GM12878 (cell line): ENCODE results near the gene MAPK8IP3. TPM values are rescaled to one million over a fixed set of nuclear protein-coding genes. Genes with fewer than 3 reads are reported as not detected.

Source experiments
- ATAC-seq: fragments of 200-7000 bp; cut with Tn5 transposase; 3 replicates; pipeline ENCODE4 v1.9.1; 2020; ENCODE audit warnings: mild to moderate bottlenecking, moderate library complexity
- BruUV-seq: library from RNA; stranded (reverse); fragments of 400-500 nt; replicated peaks from 2 replicates; lab custom pipeline; 2021; lab: Mats Ljungman, UMichigan
- CTCF ChIA-PET: fragments of 300-600 bp; sonication (Branson Sonifier 250); formaldehyde crosslinking; extraction: SDS; loops from one replicate; lab custom pipeline; 2021; ENCODE audit warnings: inconsistent platforms; lab: Yijun Ruan, JAX
- POLR2A ChIA-PET: fragments of 350-600 bp; formaldehyde crosslinking; extraction: SDS; loops from one replicate; lab custom pipeline; 2021; ENCODE audit warnings: inconsistent platforms; lab: Charles Lee
- RAD21 ChIA-PET: fragments of 300-600 bp; sonication (Branson Sonifier 250); formaldehyde crosslinking; loops from one replicate; lab custom pipeline; 2023; ENCODE audit warnings: antibody characterized with exemption; ENCODE audit not compliant: unreplicated experiment; lab: Charles Lee
- SMC1A ChIA-PET: fragments of 300-600 bp; sonication (Branson Sonifier 250); formaldehyde crosslinking; loops from one replicate; lab custom pipeline; 2023; ENCODE audit not compliant: unreplicated experiment, uncharacterized antibody; lab: Charles Lee
- DNase-seq: peaks from one replicate; pipeline ENCODE4 v3.0.0-alpha.2; 2011; ENCODE audit warnings: low read depth, low spot score
- FAIRE-seq: peaks from 3 replicates; lab custom pipeline; 2011; peaks lifted over from hg19 to GRCh38; lab: Jason Lieb, UNC
- H2AFZ ChIP-seq: 2 replicates; pipeline ENCODE4 v1.6.0; 2011; ENCODE audit warnings: low read depth, low read length, control low read depth; ENCODE audit not compliant: control insufficient read depth
- H3K27ac ChIP-seq: 2 replicates; pipeline ENCODE4 v1.5.1; 2011; ENCODE audit warnings: control low read depth; ENCODE audit not compliant: control insufficient read depth, insufficient read depth
- H3K27me3 ChIP-seq, 2 experiments: replicated peaks in 1 of 2; 2 replicates each; pipeline versions ENCODE4 v1.6.0 to v1.6.1; 2011; ENCODE audit warnings: low read length in 1 of 2; ENCODE audit not compliant: control insufficient read depth in 2 of 2, insufficient read depth in 2 of 2
- H3K36me3 ChIP-seq, 2 experiments: 2 replicates each; pipeline ENCODE4 v1.5.1; 2011; ENCODE audit warnings: low read length in 1 of 2; ENCODE audit not compliant: control insufficient read depth in 2 of 2, insufficient read depth in 2 of 2
- H3K4me1 ChIP-seq: 2 replicates; pipeline ENCODE4 v1.6.1; 2011; ENCODE audit warnings: mild to moderate bottlenecking, low read length, moderate library complexity, mixed read lengths; ENCODE audit not compliant: control insufficient read depth, insufficient read depth
- H3K4me2 ChIP-seq: 2 replicates; pipeline ENCODE4 v1.6.0; 2011; ENCODE audit warnings: control low read depth; ENCODE audit not compliant: control insufficient read depth, insufficient read depth
- H3K4me3 ChIP-seq: fragments of 200-600 bp; sonication (generic); 2 replicates; pipeline ENCODE4 v1.5.1; 2016
- H3K79me2 ChIP-seq: 2 replicates; pipeline ENCODE4 v1.6.0; 2011; ENCODE audit warnings: low read length; ENCODE audit not compliant: control insufficient read depth, insufficient read depth
- H3K9ac ChIP-seq: 2 replicates; pipeline ENCODE4 v1.8.0; 2011; ENCODE audit warnings: low read length, control low read depth, mixed read lengths; ENCODE audit not compliant: control insufficient read depth, insufficient read depth
- H3K9me3 ChIP-seq: replicated peaks from 3 replicates; pipeline ENCODE4 v1.5.1; 2011; ENCODE audit warnings: mild to moderate bottlenecking, low read length; ENCODE audit not compliant: control insufficient read depth, insufficient read depth
- H4K20me1 ChIP-seq: 2 replicates; pipeline ENCODE4 v1.6.0; 2011; ENCODE audit not compliant: control insufficient read depth, insufficient read depth
- BCL11A ChIP-seq: IDR thresholded peaks from 2 replicates; pipeline ENCODE4 v1.6.1; 2011; ENCODE audit warnings: low read depth, low read length
- BRCA1 ChIP-seq: IDR thresholded peaks from 2 replicates; pipeline ENCODE4 v1.6.1; 2011; ENCODE audit warnings: low read depth, low read length, improper control_type of control experiment
- FOXK2 ChIP-seq: fragments of 450-650 bp; IDR thresholded peaks from 2 replicates; pipeline ENCODE4 v1.6.1; 2017; ENCODE audit warnings: mild to moderate bottlenecking, moderate library complexity
- KLF5 ChIP-seq: fragments of 450-650 bp; IDR thresholded peaks from 2 replicates; pipeline ENCODE4 v1.6.1; 2014; ENCODE audit warnings: mild to moderate bottlenecking; ENCODE audit not compliant: partially characterized antibody
- YBX1 ChIP-seq: fragments of 450-650 bp; IDR thresholded peaks from 2 replicates; pipeline ENCODE4 v1.6.1; 2016; ENCODE audit warnings: antibody characterized with exemption
- WGBS: methylation state at CpG from one replicate; pipeline ENCODE4 v1.1.6; 2016; ENCODE audit warnings: low lambda C conversion rate; ENCODE audit not compliant: insufficient replicate concordance, insufficient coverage; ENCODE audit errors: missing lambda C conversion rate; 5-methylcytosine and 5-hydroxymethylcytosine counted together
- in situ Hi-C: fragments of 300-500 bp; cut with MboI; formaldehyde crosslinking; loops from 9 replicates; pipeline ENCODE4 v1.14.3; 2018; ENCODE audit warnings: mixed read lengths
- intact Hi-C: fragments of 100-400 bp; cut with micrococcal nuclease; formaldehyde crosslinking; loops from one replicate; pipeline ENCODE4 v1.14.2; 2022; ENCODE audit not compliant: unreplicated experiment
- polyA plus RNA-seq, 11 experiments: library from polyadenylated mRNA; depleted of rRNA in 4 of 11; unstranded in 6 of 11; stranded (reverse) in 5 of 11; fragments of >200 nt; fragmentation: Nextera tagmentation in 4 of 11; fragmentation: Illumina TruSeq in 1 of 11; extraction: Ambion mirVana in 4 of 11; extraction: Trizol in 1 of 11; gene quantifications; 1 replicate in 1 of 11; 2 replicates in 10 of 11; pipeline versions ENCODE4 v1.2.1 to v1.2.3, GENCODE V29; 2011 to 2016; ENCODE audit warnings: inconsistent platforms in 2 of 11, missing spikeins in 2 of 11, low read depth in 1 of 11
- total RNA-seq, 4 experiments: library from RNA; depleted of rRNA in 3 of 4; stranded (reverse); fragments of >200 nt in 3 of 4; fragmentation: Illumina TruSeq in 1 of 4; extraction: Trizol in 1 of 4; gene quantifications; 2 replicates each; pipeline versions ENCODE4 v1.2.1 to v1.2.3, GENCODE V29; 2013 to 2021
- TF ChIP-seq, protein P1 (sequence below): fragments of 150-350 bp; IDR thresholded peaks from 2 replicates; pipeline ENCODE4 v1.6.1; 2016; ENCODE audit warnings: low read depth, low read length
- TF ChIP-seq, protein P2 (sequence below), 3 experiments: IDR thresholded peaks in 2 of 3; conservative IDR thresholded peaks in 1 of 3; 2 replicates each; pipeline ENCODE4 v1.5.1; 2011; ENCODE audit warnings: low read depth in 3 of 3, low read length in 3 of 3, mild to moderate bottlenecking in 3 of 3, control low read depth in 2 of 3, moderate library complexity in 2 of 3, inconsistent platforms in 1 of 3, mixed read lengths in 1 of 3; ENCODE audit not compliant: control insufficient read depth in 2 of 3, insufficient read depth in 1 of 3; ENCODE audit errors: extremely low read depth in 1 of 3
- TF ChIP-seq, protein P3 (sequence below): fragments of 450-650 bp; IDR thresholded peaks from 2 replicates; pipeline ENCODE4 v1.6.1; 2018; ENCODE audit warnings: borderline replicate concordance, mild to moderate bottlenecking; ENCODE audit not compliant: partially characterized antibody

The MAPK8IP3 gene
- total and polyA plus RNA-seq, 10 of the 15 experiments (the other 5 are each of a cell fraction or from before 2014, with no cell fraction given): 0.06 to 67.9 (median 18.2) TPM

DNA sequence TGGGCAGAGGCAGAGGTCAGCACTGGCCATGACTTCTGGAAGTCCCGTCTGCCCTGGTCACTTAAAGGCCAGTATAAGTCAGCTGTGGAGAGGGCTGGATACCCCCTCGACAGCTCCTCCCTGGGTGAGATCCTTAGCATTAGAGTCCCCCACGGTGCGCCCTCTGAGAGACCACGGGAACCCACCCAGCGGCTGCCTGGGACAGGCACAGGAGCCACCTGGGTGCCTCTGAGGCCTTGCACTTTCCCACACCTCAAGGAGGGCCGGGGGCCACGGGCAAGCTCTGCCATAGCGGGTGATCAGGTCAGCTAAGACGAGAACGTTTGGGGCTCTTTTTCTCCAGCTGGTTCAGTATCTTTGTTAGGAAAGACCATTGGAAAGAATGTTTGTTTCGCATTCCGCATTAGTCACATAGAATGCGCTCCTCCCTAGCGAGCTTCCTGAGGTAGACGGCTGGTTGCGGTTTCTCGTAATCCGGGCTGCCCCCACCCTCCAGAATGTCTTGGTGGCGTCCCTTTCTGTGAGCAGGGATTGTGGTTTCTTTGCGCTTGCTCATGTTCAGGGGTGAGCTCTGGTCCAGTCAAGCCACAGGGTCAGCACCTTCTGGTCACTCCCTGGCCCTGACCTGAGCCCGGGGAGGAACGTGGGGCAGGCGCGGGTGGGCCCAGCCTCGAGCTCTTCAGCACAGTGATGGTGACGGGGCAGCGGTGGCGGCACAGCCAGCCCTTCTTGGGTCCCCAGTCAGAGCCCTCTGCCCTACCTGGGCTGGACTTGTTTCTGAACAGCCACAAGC, 40.1 kb downstream of the MAPK8IP3 start (continued):
- TF ChIP-seq, protein P1, sequence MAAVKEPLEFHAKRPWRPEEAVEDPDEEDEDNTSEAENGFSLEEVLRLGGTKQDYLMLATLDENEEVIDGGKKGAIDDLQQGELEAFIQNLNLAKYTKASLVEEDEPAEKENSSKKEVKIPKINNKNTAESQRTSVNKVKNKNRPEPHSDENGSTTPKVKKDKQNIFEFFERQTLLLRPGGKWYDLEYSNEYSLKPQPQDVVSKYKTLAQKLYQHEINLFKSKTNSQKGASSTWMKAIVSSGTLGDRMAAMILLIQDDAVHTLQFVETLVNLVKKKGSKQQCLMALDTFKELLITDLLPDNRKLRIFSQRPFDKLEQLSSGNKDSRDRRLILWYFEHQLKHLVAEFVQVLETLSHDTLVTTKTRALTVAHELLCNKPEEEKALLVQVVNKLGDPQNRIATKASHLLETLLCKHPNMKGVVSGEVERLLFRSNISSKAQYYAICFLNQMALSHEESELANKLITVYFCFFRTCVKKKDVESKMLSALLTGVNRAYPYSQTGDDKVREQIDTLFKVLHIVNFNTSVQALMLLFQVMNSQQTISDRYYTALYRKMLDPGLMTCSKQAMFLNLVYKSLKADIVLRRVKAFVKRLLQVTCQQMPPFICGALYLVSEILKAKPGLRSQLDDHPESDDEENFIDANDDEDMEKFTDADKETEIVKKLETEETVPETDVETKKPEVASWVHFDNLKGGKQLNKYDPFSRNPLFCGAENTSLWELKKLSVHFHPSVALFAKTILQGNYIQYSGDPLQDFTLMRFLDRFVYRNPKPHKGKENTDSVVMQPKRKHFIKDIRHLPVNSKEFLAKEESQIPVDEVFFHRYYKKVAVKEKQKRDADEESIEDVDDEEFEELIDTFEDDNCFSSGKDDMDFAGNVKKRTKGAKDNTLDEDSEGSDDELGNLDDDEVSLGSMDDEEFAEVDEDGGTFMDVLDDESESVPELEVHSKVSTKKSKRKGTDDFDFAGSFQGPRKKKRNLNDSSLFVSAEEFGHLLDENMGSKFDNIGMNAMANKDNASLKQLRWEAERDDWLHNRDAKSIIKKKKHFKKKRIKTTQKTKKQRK: no peak

DNA sequence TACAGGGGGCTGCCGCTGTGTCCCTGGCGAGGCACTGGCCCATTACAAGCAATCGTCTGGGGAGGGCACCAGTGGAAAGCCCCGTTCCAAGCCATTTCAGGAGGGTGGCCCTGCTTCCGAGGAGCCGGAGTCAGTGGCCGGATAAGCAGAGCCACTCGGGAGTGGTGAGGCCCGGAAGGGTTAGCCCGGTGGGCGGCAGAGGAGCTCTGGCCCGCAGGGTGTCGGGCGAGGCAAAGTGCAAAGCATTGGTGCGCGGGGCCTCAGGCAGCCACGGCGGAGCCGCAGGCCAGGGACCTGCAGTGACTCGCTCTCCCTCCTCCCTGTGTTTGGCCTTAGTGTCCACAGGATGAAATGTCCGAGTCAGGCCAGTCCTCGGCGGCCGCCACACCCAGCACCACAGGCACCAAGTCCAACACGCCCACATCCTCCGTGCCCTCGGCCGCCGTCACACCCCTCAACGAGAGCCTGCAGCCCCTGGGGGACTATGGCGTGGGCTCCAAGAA, 40.7 kb downstream of the MAPK8IP3 start:
- Histone ChIP-seq H3K4me1 (no peaks in the 10 kb centered on the region), H3K4me2 (no peak overlapping the region), H3K9ac (no peak overlapping the region), H3K79me2 (no peaks in the 10 kb centered on the region), H4K20me1 (no peaks in the 10 kb centered on the region), H3K4me3 (no peak overlapping the region), H3K9me3 (no peaks in the 10 kb centered on the region), H3K36me3 (peaks cover 7 to 13% of the 10 kb centered on the region in 2 experiments), H2AFZ (no peak overlapping the region), H3K27me3 (no peaks in the 10 kb centered on the region), H3K27ac (no peak overlapping the region)
- SMC1A ChIA-PET: no interaction called here
- CTCF ChIA-PET: no interaction called here
- DNase-seq: no peak
- 98% methylated on average over 30 of the region's 31 CpGs for WGBS
- POLR2A ChIA-PET: no interaction called here
- no peak for TF ChIP-seq BRCA1
- TF ChIP-seq KLF5: no peak
- TF ChIP-seq BCL11A: no peak
- TF ChIP-seq YBX1: no peak
- TF ChIP-seq FOXK2: no peak
- TF ChIP-seq, protein P2, sequence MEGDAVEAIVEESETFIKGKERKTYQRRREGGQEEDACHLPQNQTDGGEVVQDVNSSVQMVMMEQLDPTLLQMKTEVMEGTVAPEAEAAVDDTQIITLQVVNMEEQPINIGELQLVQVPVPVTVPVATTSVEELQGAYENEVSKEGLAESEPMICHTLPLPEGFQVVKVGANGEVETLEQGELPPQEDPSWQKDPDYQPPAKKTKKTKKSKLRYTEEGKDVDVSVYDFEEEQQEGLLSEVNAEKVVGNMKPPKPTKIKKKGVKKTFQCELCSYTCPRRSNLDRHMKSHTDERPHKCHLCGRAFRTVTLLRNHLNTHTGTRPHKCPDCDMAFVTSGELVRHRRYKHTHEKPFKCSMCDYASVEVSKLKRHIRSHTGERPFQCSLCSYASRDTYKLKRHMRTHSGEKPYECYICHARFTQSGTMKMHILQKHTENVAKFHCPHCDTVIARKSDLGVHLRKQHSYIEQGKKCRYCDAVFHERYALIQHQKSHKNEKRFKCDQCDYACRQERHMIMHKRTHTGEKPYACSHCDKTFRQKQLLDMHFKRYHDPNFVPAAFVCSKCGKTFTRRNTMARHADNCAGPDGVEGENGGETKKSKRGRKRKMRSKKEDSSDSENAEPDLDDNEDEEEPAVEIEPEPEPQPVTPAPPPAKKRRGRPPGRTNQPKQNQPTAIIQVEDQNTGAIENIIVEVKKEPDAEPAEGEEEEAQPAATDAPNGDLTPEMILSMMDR (IDR thresholded peaks at IDR 0.05 in 2 of 3, conservative IDR thresholded peaks at IDR 0.05 in 1 of 3; ENCODE audit: control insufficient read depth in 2 of 3, extremely low read depth in 1 of 3, insufficient read depth in 1 of 3, low read depth in 3 of 3, low read length in 3 of 3): no peak
- TF ChIP-seq, protein P3, sequence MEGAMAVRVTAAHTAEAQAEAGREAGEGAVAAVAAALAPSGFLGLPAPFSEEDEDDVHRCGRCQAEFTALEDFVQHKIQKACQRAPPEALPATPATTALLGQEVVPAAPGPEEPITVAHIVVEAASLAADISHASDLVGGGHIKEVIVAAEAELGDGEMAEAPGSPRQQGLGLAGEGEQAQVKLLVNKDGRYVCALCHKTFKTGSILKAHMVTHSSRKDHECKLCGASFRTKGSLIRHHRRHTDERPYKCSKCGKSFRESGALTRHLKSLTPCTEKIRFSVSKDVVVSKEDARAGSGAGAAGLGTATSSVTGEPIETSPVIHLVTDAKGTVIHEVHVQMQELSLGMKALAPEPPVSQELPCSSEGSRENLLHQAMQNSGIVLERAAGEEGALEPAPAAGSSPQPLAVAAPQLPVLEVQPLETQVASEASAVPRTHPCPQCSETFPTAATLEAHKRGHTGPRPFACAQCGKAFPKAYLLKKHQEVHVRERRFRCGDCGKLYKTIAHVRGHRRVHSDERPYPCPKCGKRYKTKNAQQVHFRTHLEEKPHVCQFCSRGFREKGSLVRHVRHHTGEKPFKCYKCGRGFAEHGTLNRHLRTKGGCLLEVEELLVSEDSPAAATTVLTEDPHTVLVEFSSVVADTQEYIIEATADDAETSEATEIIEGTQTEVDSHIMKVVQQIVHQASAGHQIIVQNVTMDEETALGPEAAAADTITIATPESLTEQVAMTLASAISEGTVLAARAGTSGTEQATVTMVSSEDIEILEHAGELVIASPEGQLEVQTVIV: no peak
- in situ Hi-C loops (no loop called here), intact Hi-C loops (no loop called here)
- RAD21 ChIA-PET: no interaction called here
- BruUV-seq: no TSS peak
- no peak for ATAC-seq
- no peak for FAIRE-seq
